HEK293 (cell line): ENCODE data around the gene TMPRSS7.

Source experiments
- BCL11A ChIP-seq: fragments of 450-650 bp; formaldehyde crosslinking; IDR thresholded peaks from 2 replicates; pipeline ENCODE4 v1.5.1; 2016; ENCODE audit warnings: low read depth, missing biosample characterization, missing genetic modification characterization
- GLIS1 ChIP-seq: fragments of 450-650 bp; formaldehyde crosslinking; IDR thresholded peaks from 2 replicates; pipeline ENCODE4 v1.5.1; 2016; ENCODE audit warnings: missing biosample characterization, missing genetic modification characterization
- GLIS2 ChIP-seq: fragments of 450-650 bp; formaldehyde crosslinking; IDR thresholded peaks from 2 replicates; pipeline ENCODE4 v1.5.1; 2016; ENCODE audit warnings: missing biosample characterization, missing genetic modification characterization
- KLF1 ChIP-seq: fragments of 450-650 bp; formaldehyde crosslinking; IDR thresholded peaks from 2 replicates; pipeline ENCODE4 v1.5.1; 2016; ENCODE audit warnings: missing biosample characterization, missing genetic modification characterization
- KLF16 ChIP-seq: fragments of 450-650 bp; formaldehyde crosslinking; IDR thresholded peaks from 2 replicates; pipeline ENCODE4 v1.5.1; 2017; ENCODE audit warnings: missing biosample characterization, missing genetic modification characterization
- KLF7 ChIP-seq: fragments of 450-650 bp; formaldehyde crosslinking; IDR thresholded peaks from 2 replicates; pipeline ENCODE4 v1.5.1; 2016; ENCODE audit warnings: missing biosample characterization, missing genetic modification characterization, borderline replicate concordance
- PBX3 ChIP-seq: sonication (generic); formaldehyde crosslinking; IDR thresholded peaks from 2 replicates; pipeline ENCODE4 v1.8.1; 2022; ENCODE audit warnings: mild to moderate bottlenecking, moderate library complexity, missing genetic modification reagents
- SETDB1 ChIP-seq: IDR thresholded peaks from one replicate; pipeline ENCODE4 v1.6.1; 2017; ENCODE audit warnings: mild to moderate bottlenecking, low read length, moderate library complexity, mixed read lengths; ENCODE audit not compliant: insufficient read length
- SP2 ChIP-seq: fragments of 450-650 bp; formaldehyde crosslinking; IDR thresholded peaks from 2 replicates; pipeline ENCODE4 v1.5.1; 2016; ENCODE audit warnings: missing biosample characterization, missing genetic modification characterization
- ZBTB1 ChIP-seq: fragments of 450-650 bp; formaldehyde crosslinking; IDR thresholded peaks from 2 replicates; pipeline ENCODE4 v1.5.1; 2016; ENCODE audit warnings: missing biosample characterization, missing genetic modification characterization
- ZBTB17 ChIP-seq: fragments of 450-650 bp; formaldehyde crosslinking; IDR thresholded peaks from 2 replicates; pipeline ENCODE4 v1.5.1; 2016; ENCODE audit warnings: missing biosample characterization, missing genetic modification characterization
- ZBTB6 ChIP-seq: fragments of 450-650 bp; formaldehyde crosslinking; IDR thresholded peaks from 2 replicates; pipeline ENCODE4 v1.5.1; 2017; ENCODE audit warnings: missing biosample characterization, missing genetic modification characterization
- ZBTB7A ChIP-seq: fragments of 450-650 bp; formaldehyde crosslinking; IDR thresholded peaks from 2 replicates; pipeline ENCODE4 v1.5.1; 2016; ENCODE audit warnings: low read depth, missing biosample characterization, missing genetic modification characterization
- ZEB2 ChIP-seq: fragments of 450-650 bp; formaldehyde crosslinking; IDR thresholded peaks from 2 replicates; pipeline ENCODE4 v1.5.1; 2016; ENCODE audit warnings: missing biosample characterization, missing genetic modification characterization
- ZFP37 ChIP-seq: fragments of 450-650 bp; formaldehyde crosslinking; IDR thresholded peaks from 2 replicates; pipeline ENCODE4 v1.5.1; 2016; ENCODE audit warnings: missing biosample characterization, missing genetic modification characterization
- ZIC2 ChIP-seq: fragments of 450-650 bp; formaldehyde crosslinking; IDR thresholded peaks from 2 replicates; pipeline ENCODE4 v1.5.1; 2016; ENCODE audit warnings: missing biosample characterization, missing genetic modification characterization
- ZNF2 ChIP-seq: fragments of 450-650 bp; formaldehyde crosslinking; IDR thresholded peaks from 2 replicates; pipeline ENCODE4 v1.5.1; 2016; ENCODE audit warnings: missing biosample characterization, missing genetic modification characterization
- ZNF223 ChIP-seq: fragments of 450-650 bp; formaldehyde crosslinking; IDR thresholded peaks from 2 replicates; pipeline ENCODE4 v1.5.1; 2016; ENCODE audit warnings: missing biosample characterization, missing genetic modification characterization
- ZNF24 ChIP-seq: fragments of 450-650 bp; formaldehyde crosslinking; IDR thresholded peaks from 2 replicates; pipeline ENCODE4 v1.5.1; 2016; ENCODE audit warnings: missing biosample characterization, missing genetic modification characterization
- ZNF311 ChIP-seq: fragments of 450-650 bp; formaldehyde crosslinking; IDR thresholded peaks from 2 replicates; pipeline ENCODE4 v1.5.1; 2017; ENCODE audit warnings: missing biosample characterization, missing genetic modification characterization, borderline replicate concordance
- ZNF335 ChIP-seq: fragments of 450-650 bp; formaldehyde crosslinking; conservative IDR thresholded peaks from 2 replicates; pipeline ENCODE4 v1.5.1; 2016; ENCODE audit warnings: missing biosample characterization, missing genetic modification characterization
- ZNF341 ChIP-seq: fragments of 450-650 bp; formaldehyde crosslinking; IDR thresholded peaks from 2 replicates; pipeline ENCODE4; 2016; ENCODE audit warnings: low read depth, missing biosample characterization, missing genetic modification characterization
- ZNF449 ChIP-seq: fragments of 450-650 bp; formaldehyde crosslinking; IDR thresholded peaks from 2 replicates; pipeline ENCODE4 v1.5.1; 2017; ENCODE audit warnings: missing biosample characterization, mild to moderate bottlenecking, missing genetic modification characterization, moderate library complexity
- ZNF600 ChIP-seq: fragments of 450-650 bp; formaldehyde crosslinking; IDR thresholded peaks from 2 replicates; pipeline ENCODE4 v1.5.1; 2016; ENCODE audit warnings: missing biosample characterization, missing genetic modification characterization
- ZNF660 ChIP-seq: fragments of 450-650 bp; IDR thresholded peaks from 2 replicates; pipeline ENCODE4 v1.5.1; 2018; ENCODE audit warnings: missing biosample characterization, mild to moderate bottlenecking, missing genetic modification characterization
- ZNF692 ChIP-seq: fragments of 450-650 bp; formaldehyde crosslinking; IDR thresholded peaks from 2 replicates; pipeline ENCODE4 v1.5.1; 2016; ENCODE audit warnings: missing biosample characterization, missing genetic modification characterization
- ZSCAN30 ChIP-seq: fragments of 450-650 bp; IDR thresholded peaks from 2 replicates; pipeline ENCODE4 v1.5.1; 2018; ENCODE audit warnings: missing biosample characterization, mild to moderate bottlenecking, missing genetic modification characterization, moderate library complexity
- ZXDB ChIP-seq: fragments of 450-650 bp; formaldehyde crosslinking; IDR thresholded peaks from 2 replicates; pipeline ENCODE4 v1.5.1; 2016; ENCODE audit warnings: missing biosample characterization, missing genetic modification characterization

The TMPRSS7 gene

GRCh38 chr3:112086076-112086854 lies 51.7 kb downstream of the TMPRSS7 start, which contains the start of gene C3orf52 (continued):
- TF ChIP-seq ZBTB6 (tag by site-specific recombination) (peak; percentile 63; the same call in 1 of the 2 replicates), ZNF600 (tag by site-specific recombination) (peak; percentile 65; the same call in 1 of the 2 replicates), ZNF335 (tag by site-specific recombination) (peak; percentile 98), SP2 (peak; percentile 78), SETDB1 (no peak), ZNF692 (peak; percentile 63), KLF1 (tag by site-specific recombination) (peak; percentile 82), ZSCAN30 (peak; percentile 72), ZXDB (tag by site-specific recombination) (peak; percentile 74), ZBTB7A (peak; percentile 16; the same call in 1 of the 2 replicates), ZNF660 (tag by site-specific recombination) (0 out of 2 replicates have a peak, but pooled peaks have one; percentile 52), ZBTB17 (tag by site-specific recombination) (peak; percentile 97), ZNF311 (tag by site-specific recombination) (no peak), ZNF2 (tag by site-specific recombination) (peak; percentile 43; the same call in 1 of the 2 replicates), ZEB2 (tag by site-specific recombination) (peak; percentile 82), ZNF449 (tag by site-specific recombination) (peak; percentile 46), BCL11A (tag by site-specific recombination) (peak; percentile 54; the same call in 1 of the 2 replicates), ZFP37 (tag by site-specific recombination) (peak; percentile 74; the same call in 1 of the 2 replicates), KLF16 (peak; percentile 67; the same call in 1 of the 2 replicates), KLF7 (tag by site-specific recombination) (peak; percentile 79), GLIS1 (peak; percentile 98), ZNF341 (tag by site-specific recombination) (peak; percentile 88), ZNF24 (0 out of 2 replicates have a peak, but pooled peaks have one; percentile 50), ZIC2 (tag by site-specific recombination) (peak; percentile 59; the same call in 1 of the 2 replicates), ZBTB1 (tag by site-specific recombination) (peak; percentile 60; the same call in 1 of the 2 replicates), ZNF223 (tag by site-specific recombination) (0 out of 2 replicates have a peak, but pooled peaks have one; percentile 42), PBX3 (CRISPR knock-in tag) (peak; percentile 44; the same call in 1 of the 2 replicates), GLIS2 (tag by site-specific recombination) (peak; percentile 97)
